Spleen (tissue), 11 donors: ENCODE results near the gene CAPN11. TPM values are rescaled to one million over a fixed set of nuclear protein-coding genes. Genes with fewer than 3 reads are reported as not detected.

ENCODE experiments used
- DNase-seq: peaks from one replicate; pipeline ENCODE4 v3.0.0-alpha.2; 2020
- H3K27ac ChIP-seq, 8 donors: fragments of 200-600 bp; sonication (generic) in 7 of 8; 1 replicate in 4 of 8; 2 replicates in 4 of 8; pipeline versions ENCODE4 v1.5.0 to v1.8.0; 2016 to 2021; ENCODE audit warnings: inconsistent platforms in 4 of 8, mild to moderate bottlenecking in 4 of 8, moderate library complexity in 1 of 8
- H3K27me3 ChIP-seq, 7 donors: fragments of 200-600 bp; sonication (generic) in 6 of 7; replicated peaks in 1 of 7; 1 replicate in 4 of 7; 2 replicates in 3 of 7; pipeline versions ENCODE4 v1.5.0 to v1.8.0; 2016 to 2021; ENCODE audit warnings: inconsistent platforms in 3 of 7, mild to moderate bottlenecking in 1 of 7
- H3K36me3 ChIP-seq, 6 donors: fragments of 200-600 bp; sonication (generic) in 5 of 6; 1 replicate in 4 of 6; 2 replicates in 2 of 6; pipeline versions ENCODE4 v1.5.0 to v1.8.0; 2016 to 2021; ENCODE audit warnings: inconsistent platforms in 2 of 6
- H3K4me1 ChIP-seq, 6 donors: fragments of 200-600 bp; sonication (generic) in 5 of 6; 1 replicate in 3 of 6; 2 replicates in 3 of 6; pipeline versions ENCODE4 v1.5.0 to v1.8.0; 2016 to 2021; ENCODE audit warnings: inconsistent platforms in 3 of 6
- H3K4me3 ChIP-seq, 8 donors: fragments of 200-600 bp; sonication (generic) in 7 of 8; 1 replicate in 4 of 8; 2 replicates in 4 of 8; pipeline versions ENCODE4 v1.5.0 to v1.8.0; 2016 to 2021; ENCODE audit warnings: inconsistent platforms in 4 of 8, mild to moderate bottlenecking in 4 of 8, moderate library complexity in 2 of 8
- H3K9me3 ChIP-seq, 8 donors: fragments of 200-600 bp; sonication (generic) in 7 of 8; 1 replicate in 4 of 8; 2 replicates in 4 of 8; pipeline versions ENCODE4 v1.5.0 to v1.8.0; 2016 to 2021; ENCODE audit warnings: inconsistent platforms in 4 of 8
- POLR2A ChIP-seq, 3 donors: fragments of 450-650 bp; IDR thresholded peaks; one replicate each; pipeline ENCODE4 v1.5.1; 2017; ENCODE audit warnings: antibody characterized with exemption in 3 of 3, mild to moderate bottlenecking in 1 of 3
- POLR2AphosphoS5 ChIP-seq, 3 donors: sonication (generic); formaldehyde crosslinking; IDR thresholded peaks; one replicate each; pipeline ENCODE4 v1.5.1; 2017; ENCODE audit warnings: antibody characterized with exemption in 3 of 3
- WGBS, 5 donors: extraction: QIAGEN DNeasy Blood & Tissue Kit in 3 of 5; methylation state at CpG; one replicate each; pipeline versions ENCODE4 v1.1.5 to v1.1.7; 2013 to 2018; 5-methylcytosine and 5-hydroxymethylcytosine counted together
- intact Hi-C: fragments of 100-400 bp; cut with DNase I; formaldehyde crosslinking; loops from one replicate; pipeline ENCODE4 v1.15.0; 2023; ENCODE audit warnings: low total_unique reads
- polyA plus RNA-seq, 3 donors: library from polyadenylated mRNA; stranded (reverse); fragments of 200-250 nt; gene quantifications; one replicate each; pipeline ENCODE4 v1.2.1, GENCODE V29; 2013
- total RNA-seq, 7 donors: library from RNA; depleted of rRNA in 3 of 7; stranded (reverse); fragments of >200 nt in 3 of 7; fragmentation: NEBNext Ultra II Directional in 4 of 7; extraction: Animal tissue kit (Norgen Biotek cat#: 25700) in 4 of 7; gene quantifications; one replicate each; pipeline versions ENCODE4 v1.1.0 to v1.2.1, GENCODE V29; 2016 to 2021
- TF ChIP-seq, protein P1 (sequence below), 11 experiments: fragments of 200-600 bp in 7 of 11; fragments of 450-650 bp in 4 of 11; sonication (generic) in 4 of 11; IDR thresholded peaks in 8 of 11; conservative IDR thresholded peaks in 3 of 11; 1 replicate in 7 of 11; 2 replicates in 4 of 11; pipeline versions ENCODE4 v1.4.0 to v1.8.0; 2016 to 2021; ENCODE audit warnings: antibody characterized with exemption in 11 of 11, inconsistent platforms in 4 of 11, mild to moderate bottlenecking in 1 of 11
- donor health status: healthy with polysubstance abuse.
- donor health status: DM: no; HTN: no; CAD: no; lungs with moderate emphysema.
- donor health status: DM: no; HTN: no; CAD: no.
- donor health status: Bipolar disorder and iron deficiency.
- donor health status: healthy.
- donor health status: DM: no; HTN: no; CAD: no.
- donor health status: DM: yes; HTN: yes; CAD: no.

Gene CAPN11
- total and polyA plus RNA-seq, 10 donors = 0.12 to 0.26 (median 0.17) TPM; not detected in 3

DNA sequence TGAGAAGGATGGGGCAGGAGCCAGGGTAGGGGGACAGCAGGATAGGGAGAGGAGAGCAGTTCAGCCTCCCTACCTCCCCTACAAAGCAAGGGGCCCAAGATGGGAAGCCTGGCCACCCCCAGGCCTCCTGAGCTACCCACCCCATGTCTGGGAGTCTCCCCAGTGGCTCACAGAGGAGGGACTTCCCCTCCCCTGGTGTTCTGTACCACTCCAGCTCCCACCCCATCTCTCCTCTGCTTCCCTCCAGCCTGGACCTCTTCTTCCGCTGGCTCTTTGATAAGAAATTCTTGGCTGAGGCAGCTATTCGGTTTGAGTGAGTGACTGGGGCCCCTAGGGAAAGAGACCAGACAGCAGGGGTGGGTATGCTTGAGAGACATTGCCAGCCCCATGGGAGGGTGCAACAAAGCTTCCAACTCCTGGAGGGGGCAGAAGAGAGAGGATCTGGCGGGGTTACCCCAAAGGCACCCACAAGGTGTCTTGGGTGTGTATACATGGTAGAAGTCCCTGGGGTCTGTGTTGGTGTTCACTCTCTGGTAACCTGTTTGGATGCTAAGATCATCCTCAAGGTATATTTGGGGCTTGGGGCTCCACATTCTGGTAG, 8.2 kb upstream of the CAPN11 start:
- WGBS, 5 donors = 63 to 85% (median 77%) methylated on average over 3 of the region's 3 CpGs
- intact Hi-C loops = no loop called here
- Histone ChIP-seq H3K36me3 (peaks cover 0 to 73% (median 34%) of the 10 kb centered on the region in 6 donors), H3K4me3 (no peak overlapping the region), H3K27me3 (no peaks in the 10 kb centered on the region), H3K9me3 (no peaks in the 10 kb centered on the region), H3K27ac (no peak overlapping the region), H3K4me1 (peaks cover 0 to 10% (median 3%) of the 10 kb centered on the region in 6 donors)
- no peak for TF ChIP-seq POLR2AphosphoS5 (IDR thresholded peaks at IDR 0.05)
- no peak for TF ChIP-seq POLR2A (IDR thresholded peaks at IDR 0.05)
- TF ChIP-seq, protein P1, sequence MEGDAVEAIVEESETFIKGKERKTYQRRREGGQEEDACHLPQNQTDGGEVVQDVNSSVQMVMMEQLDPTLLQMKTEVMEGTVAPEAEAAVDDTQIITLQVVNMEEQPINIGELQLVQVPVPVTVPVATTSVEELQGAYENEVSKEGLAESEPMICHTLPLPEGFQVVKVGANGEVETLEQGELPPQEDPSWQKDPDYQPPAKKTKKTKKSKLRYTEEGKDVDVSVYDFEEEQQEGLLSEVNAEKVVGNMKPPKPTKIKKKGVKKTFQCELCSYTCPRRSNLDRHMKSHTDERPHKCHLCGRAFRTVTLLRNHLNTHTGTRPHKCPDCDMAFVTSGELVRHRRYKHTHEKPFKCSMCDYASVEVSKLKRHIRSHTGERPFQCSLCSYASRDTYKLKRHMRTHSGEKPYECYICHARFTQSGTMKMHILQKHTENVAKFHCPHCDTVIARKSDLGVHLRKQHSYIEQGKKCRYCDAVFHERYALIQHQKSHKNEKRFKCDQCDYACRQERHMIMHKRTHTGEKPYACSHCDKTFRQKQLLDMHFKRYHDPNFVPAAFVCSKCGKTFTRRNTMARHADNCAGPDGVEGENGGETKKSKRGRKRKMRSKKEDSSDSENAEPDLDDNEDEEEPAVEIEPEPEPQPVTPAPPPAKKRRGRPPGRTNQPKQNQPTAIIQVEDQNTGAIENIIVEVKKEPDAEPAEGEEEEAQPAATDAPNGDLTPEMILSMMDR (IDR thresholded peaks at IDR 0.05 in 8 of 11, conservative IDR thresholded peaks at IDR 0.05 in 3 of 11) = no peak
- DNase-seq = no peak

DNA sequence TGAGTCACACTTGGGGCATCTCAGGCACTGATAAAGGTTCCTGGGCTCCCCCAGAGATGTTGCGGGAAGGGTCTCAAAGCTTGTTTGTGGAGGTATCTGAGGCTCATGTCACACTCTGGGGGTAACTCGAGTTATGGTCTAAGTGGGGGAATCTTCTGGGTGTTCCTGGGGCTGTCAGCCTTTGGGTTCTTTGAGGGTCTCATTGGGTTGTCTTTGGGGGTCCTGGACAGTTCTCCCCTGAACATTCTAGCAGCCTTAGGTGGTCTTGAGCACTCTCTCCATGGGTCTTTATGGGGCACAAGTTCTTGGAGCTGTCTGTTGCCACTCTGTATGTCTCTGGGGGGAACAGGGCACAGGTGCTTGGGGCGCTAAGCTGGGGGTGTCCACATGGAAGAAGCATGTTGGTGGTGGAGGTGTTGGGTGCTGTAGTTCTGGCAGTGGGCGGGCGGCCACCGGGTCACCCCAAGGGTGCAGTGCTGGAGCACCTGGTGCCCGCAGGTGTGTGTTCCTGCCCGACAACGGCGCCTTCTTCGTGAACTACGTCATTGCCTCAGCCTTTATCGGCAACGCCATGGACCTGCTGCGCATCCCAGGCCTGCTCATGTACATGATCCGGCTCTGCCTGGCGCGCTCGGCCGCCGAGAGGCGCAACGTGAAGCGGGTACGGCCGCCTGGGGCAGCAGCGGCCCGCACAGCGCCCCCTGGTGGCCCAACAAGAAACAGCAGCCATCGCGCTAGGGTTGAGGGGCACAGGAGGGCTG, 7.1 kb upstream of the CAPN11 start:
- intact Hi-C loops = loop anchor here (2.0 kb wide), 1 partner anchor 55 kb away; no protein-coding TSS in a partner anchor
- Histone ChIP-seq H3K4me3 (peak overlapping the region in 1 of 8 donors; percentile 38), H3K9me3 (no peaks in the 10 kb centered on the region), H3K27me3 (no peaks in the 10 kb centered on the region), H3K27ac (no peak overlapping the region), H3K36me3 (peaks cover 0 to 61% (median 34%) of the 10 kb centered on the region in 6 donors), H3K4me1 (peaks cover 0 to 10% (median 3%) of the 10 kb centered on the region in 6 donors)
- DNase-seq = peak; percentile 93
- WGBS, 5 donors = 20 to 37% (median 22%) methylated on average over 16 to 31 of the region's 31 CpGs
- TF ChIP-seq POLR2A (IDR thresholded peaks at IDR 0.05) (no peak), POLR2AphosphoS5 (IDR thresholded peaks at IDR 0.05) (peak; percentile 55 to 83 (median 70))
- TF ChIP-seq, protein P1 (IDR thresholded peaks at IDR 0.05 in 8 of 11, conservative IDR thresholded peaks at IDR 0.05 in 3 of 11) = peak; percentile 94 to 99 (median 98)

GRCh38 chr6:44152109-44152461, 6.5 kb upstream of the CAPN11 start:
- Histone ChIP-seq H3K9me3 (no peaks in the 10 kb centered on the region), H3K36me3 (peaks cover 0 to 56% (median 31%) of the 10 kb centered on the region in 6 donors), H3K27me3 (no peaks in the 10 kb centered on the region), H3K4me3 (no peak overlapping the region), H3K4me1 (peaks cover 0 to 10% (median 3%) of the 10 kb centered on the region in 6 donors), H3K27ac (no peak overlapping the region)
- WGBS, 5 donors = 49 to 55% (median 50%) methylated on average over 8 of the region's 8 CpGs
- intact Hi-C loops = loop anchor here (2.0 kb wide), 1 partner anchor 55 kb away; no protein-coding TSS in a partner anchor
- no peak for TF ChIP-seq POLR2AphosphoS5 (IDR thresholded peaks at IDR 0.05)
- TF ChIP-seq POLR2A (IDR thresholded peaks at IDR 0.05) = no peak
- TF ChIP-seq, protein P1 (IDR thresholded peaks at IDR 0.05 in 8 of 11, conservative IDR thresholded peaks at IDR 0.05 in 3 of 11) = peak in 6 of 11 experiments; percentile 41 to 77 (median 55)
- no peak for DNase-seq

DNA sequence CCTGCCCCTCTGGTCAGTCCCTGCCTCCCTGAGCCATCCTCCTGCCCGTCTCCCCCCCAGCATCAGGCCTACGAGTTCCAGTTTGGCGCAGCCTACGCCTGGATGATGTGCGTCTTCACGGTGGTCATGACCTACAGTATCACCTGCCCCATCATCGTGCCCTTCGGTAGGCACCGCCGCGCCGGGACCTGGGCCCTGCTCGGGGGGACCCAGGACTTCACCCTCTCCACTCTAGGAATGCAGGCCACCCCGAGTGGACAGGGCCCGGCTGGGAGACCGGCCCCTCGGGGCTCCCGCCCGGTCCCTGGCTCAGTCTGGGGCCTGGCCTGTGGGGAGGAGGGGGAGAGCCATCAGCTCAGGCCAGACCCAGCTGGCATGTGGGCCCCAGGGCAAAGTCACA, 6.1 kb upstream of the CAPN11 start:
- intact Hi-C loops = loop anchor here (2.0 kb wide), 1 partner anchor 56 kb away; no protein-coding TSS in a partner anchor
- peaks cover 0 to 51% (median 27%) of the 10 kb centered on the region in 6 donors for H3K36me3 ChIP-seq
- TF ChIP-seq POLR2A (IDR thresholded peaks at IDR 0.05) (no peak), POLR2AphosphoS5 (IDR thresholded peaks at IDR 0.05) (peak in 1 of 3 donors; percentile 23)

More for the DNA sequence above, 6.1 kb upstream of the CAPN11 start:
- 94 to 96% (median 95%) methylated on average over 12 to 19 of the region's 19 CpGs for WGBS, 5 donors
- no peaks in the 10 kb centered on the region for H3K9me3 ChIP-seq
- no peak overlapping the region for H3K4me3 ChIP-seq
- no peaks in the 10 kb centered on the region for H3K27me3 ChIP-seq
- peaks cover 0 to 10% (median 3%) of the 10 kb centered on the region in 6 donors for H3K4me1 ChIP-seq
- no peak overlapping the region for H3K27ac ChIP-seq
- no peak for DNase-seq
